Pancreas (tissue), 10 donors: ENCODE measurements around the gene ETV3L. TPM values are rescaled to one million over a fixed set of nuclear protein-coding genes. Genes with fewer than 3 reads are reported as not detected.
A peak's percentile ranks its signal among the peaks of the same experiment; 100 is the strongest.

Experiments
- ATAC-seq, 4 donors: fragments of 200-7000 bp; cut with Tn5 transposase; one replicate each; pipeline versions ENCODE4 v1.8.0 to v1.9.1; 2020; ENCODE audit warnings: mild to moderate bottlenecking in 4 of 4, moderate library complexity in 4 of 4
- DNase-seq, 6 donors: peaks; one replicate each; pipeline ENCODE4 v3.0.0-alpha.2; 2020
- FAIRE-seq: peaks from 2 replicates; lab custom pipeline; 2012; peaks lifted over from hg19 to GRCh38; lab: Jason Lieb, UNC
- H3K27ac ChIP-seq, 4 donors: fragments of 200-600 bp; sonication (generic); 1 replicate in 3 of 4; 2 replicates in 1 of 4; pipeline versions ENCODE4 v1.5.0 to v1.8.0; 2020
- H3K27me3 ChIP-seq, 4 donors: fragments of 200-600 bp; one replicate each; pipeline ENCODE4 v1.8.0; 2021
- H3K36me3 ChIP-seq, 3 donors: fragments of 200-600 bp; sonication (generic) in 1 of 3; one replicate each; pipeline versions ENCODE4 v1.5.0 to v1.8.0; 2020 to 2021
- H3K4me1 ChIP-seq, 3 donors: fragments of 200-600 bp; one replicate each; pipeline ENCODE4 v1.8.0; 2021
- H3K4me3 ChIP-seq, 4 donors: fragments of 200-600 bp; sonication (generic) in 2 of 4; one replicate each; pipeline versions ENCODE4 v1.5.0 to v1.8.0; 2020 to 2021
- H3K9me3 ChIP-seq, 4 donors: fragments of 200-600 bp; one replicate each; pipeline ENCODE4 v1.8.0; 2021
- CTCF ChIP-seq, 4 donors: fragments of 200-600 bp; sonication (generic) in 3 of 4; IDR thresholded peaks; one replicate each; pipeline versions ENCODE4 v1.5.0 to v1.8.0; 2021; ENCODE audit warnings: antibody characterized with exemption in 4 of 4
- WGBS, 2 donors: extraction: QIAGEN DNeasy Blood & Tissue Kit; methylation state at CpG; one replicate each; pipeline ENCODE4 v1.1.7; 2013; 5-methylcytosine and 5-hydroxymethylcytosine counted together
- intact Hi-C, 3 donors: fragments of 100-400 bp; cut with DNase I; formaldehyde crosslinking; loops; one replicate each; pipeline versions ENCODE4 v1.11.1 to v1.14.2; 2022
- polyA plus RNA-seq, 2 donors: library from polyadenylated mRNA; stranded (reverse); fragments of 200-250 nt; gene quantifications; one replicate each; pipeline ENCODE4 v1.2.3, GENCODE V29; 2013
- total RNA-seq, 6 donors: library from RNA; stranded (reverse); fragmentation: NEBNext Ultra II Directional in 4 of 6; extraction: Animal tissue kit (Norgen Biotek cat#: 25700) in 4 of 6; gene quantifications; one replicate each; pipeline versions ENCODE4 v1.2.1 to v1.2.4, GENCODE V29; 2021 to 2023
- donor health status: healthy with polysubstance abuse.
- donor health status: DM: no; HTN: no; CAD: no; lungs with moderate emphysema.
- donor health status: DM: no; HTN: no; CAD: no.
- donor health status: control.
- donor health status: control.
- donor health status: Bipolar disorder and iron deficiency.
- donor health status: DM: yes; HTN: yes; CAD: no.
- donor health status: DM: no; HTN: no; CAD: no.
- donor health status: DM: no; HTN: no; CAD: no.
- donor health status: DM: yes; HTN: yes; CAD: no.

ETV3L gene
- total and polyA plus RNA-seq, 8 donors, result 0.14 TPM; not detected in 7

GRCh38 chr1:157111396-157112165 is 12.0 kb upstream of the ETV3L start:
- H3K27ac ChIP-seq, result no peak overlapping the region
- H3K9me3 ChIP-seq, result no peaks in the 10 kb centered on the region
- ATAC-seq (no peak), DNase-seq (no peak), FAIRE-seq (no peak)
- H3K36me3 ChIP-seq, result no peaks in the 10 kb centered on the region
- no peak overlapping the region for H3K4me3 ChIP-seq
- 48 to 51% methylated on average over 19 of the region's 19 CpGs for WGBS, 2 donors
- H3K4me1 ChIP-seq, result no peaks in the 10 kb centered on the region
- H3K27me3 ChIP-seq, result peaks cover 0 to 7% (median 0%) of the 10 kb centered on the region in 4 donors
- intact Hi-C loops, result no loop called here
- no peak for TF ChIP-seq CTCF (IDR thresholded peaks at IDR 0.05)

- Histone ChIP-seq H3K4me1 (no peaks in the 10 kb centered on the region), H3K9me3 (no peaks in the 10 kb centered on the region), H3K27me3 (peaks cover 0 to 7% (median 0%) of the 10 kb centered on the region in 4 donors), H3K36me3 (no peaks in the 10 kb centered on the region), H3K4me3 (no peak overlapping the region), H3K27ac (no peak overlapping the region)
- no peak for FAIRE-seq
- no peak for TF ChIP-seq CTCF (IDR thresholded peaks at IDR 0.05)
- WGBS, 2 donors, result 75 to 83% methylated on average over 3 of the region's 3 CpGs
- no peak for ATAC-seq
- intact Hi-C loops, result no loop called here
- DNase-seq, result no peak
Observed at GRCh38 chr1:157110686-157111085, 11.1 kb upstream of the ETV3L start.

GRCh38 chr1:157110003-157110402 is 10.4 kb upstream of the ETV3L start:
- Histone ChIP-seq H3K36me3 (no peaks in the 10 kb centered on the region), H3K4me1 (no peaks in the 10 kb centered on the region), H3K27me3 (peaks cover 0 to 7% (median 0%) of the 10 kb centered on the region in 4 donors), H3K27ac (no peak overlapping the region), H3K4me3 (no peak overlapping the region), H3K9me3 (no peaks in the 10 kb centered on the region)
- no peak for FAIRE-seq
- ATAC-seq, result no peak
- 69 to 74% methylated on average over 6 of the region's 6 CpGs for WGBS, 2 donors
- no peak for TF ChIP-seq CTCF (IDR thresholded peaks at IDR 0.05)
- intact Hi-C loops, result no loop called here
- no peak for DNase-seq

- no peak for DNase-seq
- no peak for FAIRE-seq
- no peak for TF ChIP-seq CTCF (IDR thresholded peaks at IDR 0.05)
- Histone ChIP-seq H3K9me3 (no peaks in the 10 kb centered on the region), H3K27me3 (peaks cover 0 to 7% (median 0%) of the 10 kb centered on the region in 4 donors), H3K27ac (no peak overlapping the region), H3K36me3 (no peaks in the 10 kb centered on the region), H3K4me1 (no peaks in the 10 kb centered on the region), H3K4me3 (no peak overlapping the region)
- 41 to 49% methylated on average over 6 of the region's 6 CpGs for whole genome bisulfite sequencing, 2 donors
- intact Hi-C loops, result no loop called here
- ATAC-seq, result no peak
Observed at GRCh38 chr1:157108448-157108847, 8.8 kb upstream of the ETV3L start.

GRCh38 chr1:157107702-157108101 is 8.1 kb upstream of the ETV3L start:
- no peaks in the 10 kb centered on the region for H3K4me1 ChIP-seq
- H3K4me3 ChIP-seq, result no peak overlapping the region
- WGBS, 2 donors, result 32 to 37% methylated on average over 19 of the region's 19 CpGs
- FAIRE-seq (no peak), DNase-seq (peak in 1 of 6 donors; percentile 41), ATAC-seq (no peak)
- H3K9me3 ChIP-seq, result no peaks in the 10 kb centered on the region
- no peak for TF ChIP-seq CTCF (IDR thresholded peaks at IDR 0.05)
- peaks cover 0 to 7% (median 0%) of the 10 kb centered on the region in 4 donors for H3K27me3 ChIP-seq
- no peaks in the 10 kb centered on the region for H3K36me3 ChIP-seq
- intact Hi-C loops, result no loop called here
- H3K27ac ChIP-seq, result no peak overlapping the region
